Stimulated activated CD8-positive, alpha-beta memory T cell treated with anti-CD3 and anti-CD28 coated beads, Interleukin-2, amount 100 ng/mL, for 48 hours (primary cell): Measurements from ENCODE around the gene FBXL16.

Experiments used
- DNase-seq, 2 donors: peaks; one replicate each; pipeline ENCODE4 v3.0.0-alpha.2; 2020; ENCODE audit warnings: low read depth in 2 of 2

The FBXL16 gene

GRCh38 chr16:723695-724094 lies 18.1 kb upstream of the FBXL16 start:
- DNase-seq, result no peak

- no peak for DNase-seq
These were observed 17.4 kb upstream of the FBXL16 start for GRCh38 chr16:722835-723633.

GRCh38 chr16:721765-722540 lies 16.4 kb upstream of the FBXL16 start:
- no peak for DNase-seq

- DNase-seq, result peak; percentile 70 to 79
These were observed 15.6 kb upstream of the FBXL16 start, which contains the start of gene ANTKMT for GRCh38 chr16:720990-721764. TSS of gene ANTKMT (plus strand) at chr16:721146. CDS start at chr16:721275, 129 bp downstream.

- peak; percentile 47 for DNase-seq
These were observed 14.9 kb upstream of the FBXL16 start for GRCh38 chr16:720447-720989.

- no peak for DNase-seq
These were observed 14.3 kb upstream of the FBXL16 start for GRCh38 chr16:719815-720446.

GRCh38 chr16:718922-719321 lies 13.3 kb upstream of the FBXL16 start:
- no peak for DNase-seq

- no peak for DNase-seq
These were observed 12.8 kb upstream of the FBXL16 start for GRCh38 chr16:718389-718788.

- no peak for DNase-seq
These were observed 12.0 kb upstream of the FBXL16 start for GRCh38 chr16:717450-718245.

- DNase-seq, result no peak
These were observed 11.2 kb upstream of the FBXL16 start for GRCh38 chr16:716768-717325.

- no peak for DNase-seq
These were observed 10.6 kb upstream of the FBXL16 start for GRCh38 chr16:716200-716568.

- DNase-seq, result no peak
These were observed 10.0 kb upstream of the FBXL16 start for GRCh38 chr16:715477-716199.

- DNase-seq, result peak; percentile 90 to 95
These were observed 9.2 kb upstream of the FBXL16 start, which contains the start of gene METRN for GRCh38 chr16:714558-715476. TSS of gene METRN (plus strand) at chr16:715118. CDS start at chr16:715290, 172 bp downstream.

- no peak for DNase-seq
These were observed 8.5 kb upstream of the FBXL16 start for GRCh38 chr16:714079-714478.

GRCh38 chr16:712740-713250 lies 7.2 kb upstream of the FBXL16 start:
- peak in 1 of 2 donors; percentile 53 for DNase-seq

- DNase-seq, result peak; percentile 75 to 76
These were observed 6.1 kb upstream of the FBXL16 start for GRCh38 chr16:711548-712320.

GRCh38 chr16:711084-711483 lies 5.5 kb upstream of the FBXL16 start:
- no peak for DNase-seq
